ENCODE data around the gene GABRD.

DNA sequence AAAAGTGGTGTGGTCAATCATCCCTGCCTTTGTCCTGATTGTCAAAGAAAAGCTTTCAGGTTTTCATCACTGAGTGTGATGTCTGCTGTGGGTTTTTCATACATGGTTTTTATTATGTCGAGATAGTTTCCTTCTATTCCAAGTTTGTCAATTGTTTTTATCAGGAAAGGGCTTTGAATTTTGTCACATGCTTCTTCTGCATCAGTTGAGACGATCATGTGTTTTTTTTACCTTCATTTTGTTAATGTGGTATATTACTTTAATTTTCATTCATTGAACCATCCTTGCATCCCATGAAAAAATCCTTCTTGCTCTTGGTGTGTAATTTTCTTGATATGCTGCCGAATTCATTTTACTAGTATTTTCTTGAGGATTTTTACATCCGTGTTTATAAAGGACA, 46.6 kb downstream of the GABRD start:
- TF ChIP-seq, protein P1, sequence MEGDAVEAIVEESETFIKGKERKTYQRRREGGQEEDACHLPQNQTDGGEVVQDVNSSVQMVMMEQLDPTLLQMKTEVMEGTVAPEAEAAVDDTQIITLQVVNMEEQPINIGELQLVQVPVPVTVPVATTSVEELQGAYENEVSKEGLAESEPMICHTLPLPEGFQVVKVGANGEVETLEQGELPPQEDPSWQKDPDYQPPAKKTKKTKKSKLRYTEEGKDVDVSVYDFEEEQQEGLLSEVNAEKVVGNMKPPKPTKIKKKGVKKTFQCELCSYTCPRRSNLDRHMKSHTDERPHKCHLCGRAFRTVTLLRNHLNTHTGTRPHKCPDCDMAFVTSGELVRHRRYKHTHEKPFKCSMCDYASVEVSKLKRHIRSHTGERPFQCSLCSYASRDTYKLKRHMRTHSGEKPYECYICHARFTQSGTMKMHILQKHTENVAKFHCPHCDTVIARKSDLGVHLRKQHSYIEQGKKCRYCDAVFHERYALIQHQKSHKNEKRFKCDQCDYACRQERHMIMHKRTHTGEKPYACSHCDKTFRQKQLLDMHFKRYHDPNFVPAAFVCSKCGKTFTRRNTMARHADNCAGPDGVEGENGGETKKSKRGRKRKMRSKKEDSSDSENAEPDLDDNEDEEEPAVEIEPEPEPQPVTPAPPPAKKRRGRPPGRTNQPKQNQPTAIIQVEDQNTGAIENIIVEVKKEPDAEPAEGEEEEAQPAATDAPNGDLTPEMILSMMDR (IDR thresholded peaks at IDR 0.05): no peak
- no peak for TF ChIP-seq POLR2A (IDR thresholded peaks at IDR 0.05)

Data from adrenal gland (tissue), 5 donors.